Activated naive CD4-positive, alpha-beta T cell treated with anti-CD3 and anti-CD28 coated beads for 36 hours (primary cell): Measurements from ENCODE around the gene SLC25A52. TPM values are rescaled to one million over a fixed set of nuclear protein-coding genes. Genes with fewer than 3 reads are reported as not detected.

ENCODE experiments used
- CTCF ChIA-PET: fragments of 350-600 bp; sonication (Branson Sonifier 250); formaldehyde crosslinking; loops from one replicate; lab custom pipeline; 2021; ENCODE audit warnings: antibody characterized with exemption; lab: Charles Lee
- DNase-seq: peaks from one replicate; pipeline ENCODE4 v3.0.0-alpha.2; 2020
- H3K27ac Mint-ChIP-seq: one replicate; pipeline ENCODE4 v1.8.0; 2021; ENCODE audit warnings: mild to moderate bottlenecking, mixed read lengths
- H3K27me3 Mint-ChIP-seq: one replicate; pipeline ENCODE4 v1.8.0; 2021; ENCODE audit warnings: low read depth, mixed read lengths
- H3K36me3 Mint-ChIP-seq: one replicate; pipeline ENCODE4 v1.8.0; 2021; ENCODE audit warnings: low read depth, mixed read lengths
- H3K4me1 Mint-ChIP-seq: one replicate; pipeline ENCODE4 v1.8.0; 2021; ENCODE audit warnings: low read depth, mixed read lengths
- H3K4me3 Mint-ChIP-seq: one replicate; pipeline ENCODE4 v1.8.0; 2021; ENCODE audit warnings: mild to moderate bottlenecking, moderate library complexity, mixed read lengths
- H3K9me3 Mint-ChIP-seq: one replicate; pipeline ENCODE4 v1.8.0; 2021; ENCODE audit warnings: mixed read lengths
- intact Hi-C: fragments of 100-400 bp; cut with micrococcal nuclease; formaldehyde crosslinking; loops from one replicate; pipeline ENCODE4 v1.15.1; 2023
- total RNA-seq, 2 experiments: library from RNA; stranded (reverse); gene quantifications; one replicate each; pipeline ENCODE4 v1.2.3, GENCODE V29; 2021

Gene SLC25A52
- total RNA-seq, 2 experiments from 2014 or later = not detected

GRCh38 chr18:31716362-31716761 lies 44.3 kb downstream of the SLC25A52 start:
- CTCF ChIA-PET = no interaction called here
- no peaks in the 10 kb centered on the region for H3K27me3 Mint-ChIP-seq
- intact Hi-C loops = no loop called here

DNA sequence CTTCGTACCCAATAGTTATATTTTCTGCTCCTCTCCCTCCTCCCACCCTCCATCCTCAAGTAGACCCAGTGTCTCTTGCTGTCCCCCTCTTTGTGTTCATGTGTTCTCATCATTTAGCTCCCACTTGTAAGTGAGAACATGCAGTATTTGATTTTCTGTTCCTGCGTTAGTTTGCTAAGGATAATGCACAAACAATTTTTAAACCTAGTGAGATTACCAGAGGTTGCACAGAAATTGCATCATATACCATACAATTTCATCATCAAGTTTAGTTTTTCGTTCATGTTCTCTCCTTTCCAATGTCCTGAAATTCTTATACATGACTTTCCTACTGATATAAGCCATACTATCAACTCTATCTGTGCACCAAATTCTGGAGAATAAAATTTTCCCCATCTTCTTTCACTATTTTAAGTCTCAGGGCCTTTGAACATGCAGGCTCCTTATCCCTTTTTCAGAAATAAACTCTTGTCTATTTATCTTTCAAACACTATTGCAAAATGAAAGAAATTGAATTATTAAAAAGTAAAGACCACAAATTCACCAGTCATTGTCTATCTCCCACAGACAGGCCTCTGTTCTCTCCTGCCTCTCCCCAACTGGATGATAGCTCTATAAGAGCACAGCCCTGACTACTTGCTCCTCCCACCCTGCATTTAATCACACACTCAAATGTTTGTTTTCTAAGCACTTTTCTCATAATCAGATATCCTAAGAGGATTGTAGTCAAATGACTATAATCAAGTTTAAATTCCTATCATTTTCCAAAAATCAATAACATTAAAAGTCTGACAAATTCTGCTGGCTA lies 49.1 kb downstream of the SLC25A52 start:
- Mint-ChIP-seq H3K4me3 (no peak overlapping the region), H3K36me3 (no peaks in the 10 kb centered on the region), H3K27me3 (no peaks in the 10 kb centered on the region), H3K4me1 (peaks cover 2% of the 10 kb centered on the region), H3K27ac (no peak overlapping the region), H3K9me3 (no peaks in the 10 kb centered on the region)
- CTCF ChIA-PET = interaction anchor here (1.4 kb wide), 1 partner anchor 10 kb away, joined by 4 read pairs; no protein-coding TSS in a partner anchor
- intact Hi-C loops = no loop called here
- no peak for DNase-seq

More at GRCh38 chr18:31716362-31716761, 44.3 kb downstream of the SLC25A52 start:
- Mint-ChIP-seq H3K4me3 (no peak overlapping the region), H3K4me1 (peaks cover 1% of the 10 kb centered on the region), H3K27ac (no peak overlapping the region), H3K36me3 (no peaks in the 10 kb centered on the region), H3K9me3 (peaks cover 8% of the 10 kb centered on the region)
- DNase-seq = no peak

GRCh38 chr18:31710826-31711225 lies 49.9 kb downstream of the SLC25A52 start:
- peaks cover 2% of the 10 kb centered on the region for H3K4me1 Mint-ChIP-seq
- no peaks in the 10 kb centered on the region for H3K27me3 Mint-ChIP-seq
- H3K27ac Mint-ChIP-seq = no peak overlapping the region
- no peak overlapping the region for H3K4me3 Mint-ChIP-seq
- H3K9me3 Mint-ChIP-seq = no peaks in the 10 kb centered on the region
- CTCF ChIA-PET = interaction anchor here (1.4 kb wide), 1 partner anchor 11 kb away, joined by 4 read pairs; no protein-coding TSS in a partner anchor
- no peaks in the 10 kb centered on the region for H3K36me3 Mint-ChIP-seq
- intact Hi-C loops = no loop called here
- peak; percentile 16 for DNase-seq

Other genes starting within 250 kb of the SLC25A52 start
- gene TTR, start 169.0 kb downstream of the SLC25A52 start, total RNA-seq = not detected
- gene B4GALT6, start 76.3 kb downstream of the SLC25A52 start, total RNA-seq = 1 to 10 TPM; 2.7 to 3.6 TPM
- 10 to 100 TPM; 24.9 to 26.5 TPM for gene TRAPPC8, start 182.2 kb upstream of the SLC25A52 start, total RNA-seq